NCI-H1092 treated with DMSO at 0.1 percent for 48 hours (cell line): ENCODE data around the gene NACA.
A peak's percentile ranks its signal among the peaks of the same experiment; 100 is the strongest.

ENCODE experiments used
- DNase-seq: peaks from one replicate; lab custom pipeline; 2025; lab: John Stamatoyannopoulos, UW

The NACA gene

DNA sequence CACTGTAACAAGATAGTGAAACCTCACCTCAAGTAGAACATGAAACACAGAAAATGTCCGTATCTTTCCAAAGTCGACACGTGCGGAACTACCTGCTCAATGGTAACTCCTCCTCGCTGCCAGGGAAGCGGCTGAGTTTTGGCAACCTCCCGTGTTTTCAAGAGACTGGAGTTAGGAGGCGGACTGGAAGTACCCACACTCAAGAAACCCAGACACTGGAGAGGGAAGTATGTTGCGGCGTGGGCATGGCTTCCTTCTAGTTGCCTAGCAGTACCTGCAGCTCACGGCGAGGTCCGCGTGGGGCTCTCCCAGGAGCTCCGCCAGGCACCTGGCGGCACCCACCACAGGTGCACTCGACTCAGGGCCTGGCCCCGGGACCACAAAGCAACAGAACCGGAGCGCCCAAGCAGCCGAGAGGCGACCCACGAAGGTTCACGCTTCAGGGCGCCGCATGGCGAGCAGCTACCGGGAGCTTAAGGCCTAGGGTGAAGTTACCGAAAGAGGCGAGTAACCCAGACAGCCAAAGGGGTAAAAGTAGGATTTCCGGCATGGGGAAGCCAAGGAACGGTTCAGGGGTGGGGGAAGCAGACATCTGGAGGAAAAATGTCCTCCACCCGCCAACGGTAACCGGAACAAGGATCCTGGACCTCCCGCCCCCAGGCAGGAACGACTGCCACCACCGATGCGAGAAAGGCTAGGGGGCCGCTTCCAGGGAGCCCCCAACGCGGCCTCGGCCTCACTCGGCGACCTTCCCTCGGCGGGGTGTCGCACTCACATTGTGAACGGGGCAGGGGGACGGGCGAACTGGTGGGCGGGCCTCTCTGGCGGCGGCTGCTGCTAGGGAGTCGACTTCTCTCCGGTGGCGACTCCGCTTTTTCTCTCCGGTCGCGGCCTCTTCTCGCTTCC, 37.6 kb downstream of the NACA start:
- peak; percentile 58 for DNase-seq

DNA sequence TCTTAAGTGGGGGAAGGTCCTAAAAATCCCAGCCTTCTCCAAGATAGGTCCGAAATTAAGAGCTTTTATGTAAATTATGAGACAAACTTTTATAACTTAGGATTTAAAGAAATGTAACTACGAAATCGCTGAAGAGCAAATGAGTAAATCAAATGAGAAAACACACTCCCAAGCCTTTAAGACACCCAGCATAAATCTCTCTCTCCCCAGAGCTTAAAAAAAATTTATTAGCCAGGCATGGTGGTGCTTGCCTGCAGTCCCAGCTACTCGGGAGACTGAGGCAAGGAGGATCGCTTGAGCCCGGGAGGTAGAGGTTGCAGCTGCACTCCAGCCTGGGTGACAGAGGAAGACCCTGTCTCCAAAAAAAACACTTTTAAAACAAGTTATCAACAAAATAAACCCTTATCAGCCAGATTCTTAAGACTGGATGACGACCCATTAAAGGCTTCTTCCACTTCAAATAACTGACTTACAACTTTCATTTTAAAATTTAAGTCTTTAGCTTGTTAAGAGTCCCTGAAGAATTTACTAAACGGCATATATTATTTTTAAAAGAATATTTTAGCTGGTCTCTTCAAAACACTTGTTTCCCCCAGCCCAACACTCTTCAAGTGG, 40.2 kb downstream of the NACA start:
- no peak for DNase-seq

DNA sequence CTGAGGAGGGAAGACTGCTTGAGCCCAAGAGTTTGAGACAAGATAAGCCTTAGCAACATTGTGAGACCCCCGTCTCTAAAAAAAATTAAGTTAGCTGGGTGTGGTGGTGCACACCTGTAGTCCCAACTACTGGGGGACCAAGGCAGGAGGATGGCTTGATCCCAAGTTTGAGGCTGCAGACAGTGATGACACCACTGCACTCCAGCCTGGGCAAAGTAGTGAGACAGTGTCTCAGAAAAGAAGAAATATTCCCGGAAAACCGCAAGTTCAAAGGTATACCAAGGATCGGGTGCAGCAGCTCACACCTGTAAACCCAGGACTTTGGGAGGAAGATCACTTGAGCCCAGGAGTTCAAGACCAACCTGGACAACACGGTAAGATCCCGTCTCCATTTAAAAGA, 42.8 kb downstream of the NACA start:
- DNase-seq = no peak

DNA sequence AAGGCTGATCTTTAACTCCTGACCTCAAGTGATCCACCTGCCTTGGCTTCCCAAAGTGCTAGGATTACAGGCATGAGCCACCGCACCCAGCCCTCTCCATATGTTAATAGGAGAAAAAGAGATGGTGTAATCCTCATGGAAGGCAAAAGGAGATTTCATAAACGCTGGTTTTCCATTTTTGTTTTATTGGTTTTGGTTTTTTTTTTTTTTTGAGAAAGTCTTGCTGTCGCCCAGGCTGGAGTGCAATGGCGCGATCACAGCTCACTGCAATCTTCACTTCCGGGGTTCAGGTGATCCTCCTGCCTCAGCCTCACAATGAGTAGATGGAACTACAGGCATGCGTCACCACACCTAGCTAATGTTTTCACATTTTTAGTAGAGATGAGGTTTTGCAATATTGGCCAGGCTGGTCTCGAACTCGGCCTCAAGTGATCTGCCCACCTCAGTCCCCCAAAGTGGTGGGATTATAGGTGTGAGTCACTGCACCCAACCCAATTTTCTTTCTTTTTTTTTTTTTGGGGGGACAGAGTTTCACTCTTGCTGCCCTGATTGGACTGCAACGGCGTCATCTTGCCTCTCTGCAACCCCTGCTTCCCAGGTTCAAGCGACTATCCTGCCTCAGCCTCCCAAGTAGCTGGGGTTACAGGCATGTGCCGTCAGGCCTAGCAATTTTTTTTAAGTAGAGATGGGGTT, 45.1 kb downstream of the NACA start:
- no peak for DNase-seq

DNA sequence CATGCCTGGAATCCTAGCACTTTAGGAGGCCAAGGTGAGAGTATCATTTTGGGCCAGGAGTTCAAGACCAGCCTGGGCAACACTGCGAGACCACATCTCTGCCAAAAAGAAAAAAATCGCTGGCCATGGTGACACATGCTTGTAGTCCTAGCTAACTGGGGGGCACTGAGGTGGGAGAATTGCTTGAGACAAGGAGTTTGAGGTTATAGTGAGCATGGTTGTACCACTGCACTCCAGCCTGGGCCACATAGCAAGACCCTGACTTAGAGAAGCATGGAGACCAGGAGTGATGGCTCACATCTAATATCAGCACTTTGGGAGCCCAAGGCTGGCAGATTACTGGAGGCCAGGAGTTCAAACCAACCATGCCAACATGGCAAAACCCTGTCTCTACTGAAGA, 46.2 kb downstream of the NACA start:
- DNase-seq = no peak

DNA sequence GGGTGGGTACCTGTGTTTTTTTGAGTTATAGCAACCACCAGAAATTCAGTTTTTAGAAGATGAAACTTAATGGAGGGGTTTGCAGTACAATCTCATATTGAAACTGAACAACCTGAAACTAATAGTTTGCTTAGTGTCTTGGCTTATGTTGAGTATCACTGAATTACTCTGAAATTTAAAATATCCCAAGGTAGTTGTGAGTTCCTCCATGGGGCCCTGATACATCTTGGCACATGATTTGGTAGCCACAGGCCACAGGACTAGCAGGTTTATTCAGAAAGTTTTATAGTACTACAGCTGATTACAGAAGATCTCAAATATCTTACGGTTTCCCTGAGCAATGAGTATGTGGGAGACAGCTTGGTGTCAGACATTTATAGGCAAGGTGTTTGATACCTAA, 47.4 kb downstream of the NACA start:
- no peak for DNase-seq

DNA sequence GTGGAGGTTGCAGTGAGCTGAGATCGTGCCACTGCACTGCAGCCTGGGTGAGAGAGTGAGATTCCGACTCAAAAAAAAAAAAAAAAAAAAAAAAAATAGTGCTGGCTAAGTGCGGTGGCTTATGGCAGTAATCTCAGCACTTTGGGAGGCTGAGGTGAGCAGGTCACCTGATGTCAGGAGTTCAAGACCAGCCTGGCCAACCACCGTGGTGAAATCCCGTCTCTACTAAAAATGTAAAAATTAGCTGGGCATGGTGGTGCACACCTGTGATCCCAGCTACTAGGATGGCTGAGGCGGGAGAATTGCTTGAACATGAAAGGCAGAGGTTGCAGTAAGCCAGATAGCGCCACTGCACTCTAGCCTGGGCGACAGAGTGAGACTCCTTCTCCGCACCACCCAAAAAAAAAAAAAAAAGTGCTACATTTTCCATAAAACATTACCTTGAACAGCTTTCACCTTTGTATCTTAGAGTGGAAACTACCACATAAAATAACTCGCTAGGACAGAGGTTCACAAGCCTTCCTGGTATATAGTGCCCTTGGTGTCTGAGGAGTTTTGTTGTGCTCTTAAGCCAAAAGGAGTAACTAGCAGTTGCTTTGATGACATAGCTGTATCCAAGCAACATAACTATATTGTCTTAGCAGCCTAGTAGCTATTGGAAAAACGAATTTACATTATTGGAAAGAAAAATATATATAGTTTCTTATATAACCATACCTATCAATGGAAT, 48.1 kb downstream of the NACA start:
- DNase-seq = no peak

DNA sequence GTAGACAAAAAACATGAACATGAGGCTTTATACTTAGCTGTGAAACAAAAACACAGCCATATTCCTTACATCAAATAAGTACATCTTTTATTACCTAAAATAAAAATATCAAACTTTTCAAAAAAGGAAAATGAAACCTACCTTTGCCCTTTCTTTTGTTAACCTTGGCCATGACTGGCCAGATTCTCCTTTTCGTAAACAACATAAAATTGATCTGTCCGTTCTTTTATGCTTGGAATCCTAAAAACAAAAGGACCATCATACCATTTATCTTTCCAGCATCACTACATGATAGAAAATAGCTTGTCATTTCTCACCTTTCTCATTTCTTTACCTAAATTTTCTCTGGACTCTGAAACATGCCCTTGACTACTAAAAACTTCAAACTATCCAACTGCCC, 53.5 kb downstream of the NACA start:
- DNase-seq = no peak

DNA sequence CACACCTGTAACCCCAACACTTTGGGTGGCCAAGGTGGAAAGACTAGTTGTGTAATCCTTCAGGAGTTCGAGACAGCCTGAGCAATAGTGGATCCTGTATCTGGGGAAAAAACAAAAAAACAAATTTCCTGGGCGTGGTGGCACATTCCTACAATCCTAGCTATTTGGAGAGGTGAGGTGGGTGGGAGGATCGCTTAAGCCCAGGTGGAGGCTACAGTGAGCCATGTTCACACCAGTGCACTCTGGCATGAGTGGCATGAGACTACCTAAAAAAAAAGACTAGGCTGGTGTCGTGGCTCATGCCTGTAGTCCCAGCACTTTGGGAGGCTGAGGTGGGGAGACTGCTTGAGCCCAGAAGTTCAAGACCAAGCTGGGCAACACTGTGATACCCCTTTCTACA, 54.3 kb downstream of the NACA start:
- no peak for DNase-seq

DNA sequence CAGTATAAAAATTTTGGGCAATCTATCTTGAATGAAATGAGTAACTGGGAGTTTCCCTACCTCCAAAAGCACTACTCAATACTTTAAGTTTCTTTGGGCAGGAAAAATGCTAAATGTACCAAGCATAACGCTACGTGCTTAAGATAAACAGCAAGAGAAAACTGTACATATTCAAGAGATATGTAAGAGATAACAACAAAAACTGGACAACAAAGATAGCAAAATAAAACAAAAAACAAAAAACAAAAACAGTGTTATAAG, 57.0 kb downstream of the NACA start:
- no peak for DNase-seq
